Measurements from ENCODE around the gene EFCAB6.

The EFCAB6 gene

DNA sequence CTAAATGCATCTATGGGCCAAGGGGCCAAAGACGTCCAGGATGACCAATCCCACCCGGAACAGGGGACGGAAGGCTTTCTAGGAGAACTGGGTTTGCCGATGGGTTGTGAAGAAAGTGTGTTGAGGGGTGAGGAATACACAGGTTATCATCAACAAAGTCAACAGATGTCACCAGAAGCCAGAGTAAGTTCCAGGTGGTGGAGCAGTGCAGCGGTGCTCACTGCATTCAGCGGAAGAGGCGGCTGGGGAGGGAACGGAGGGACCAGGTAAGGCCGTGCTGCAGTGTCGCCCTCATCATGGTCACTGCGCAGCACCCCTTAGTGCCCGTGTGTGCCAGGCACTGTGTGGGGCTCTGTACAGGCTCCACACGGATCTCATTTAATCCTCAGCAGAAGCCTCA, 176.0 kb downstream of the EFCAB6 start:
- TF ChIP-seq, protein P1, sequence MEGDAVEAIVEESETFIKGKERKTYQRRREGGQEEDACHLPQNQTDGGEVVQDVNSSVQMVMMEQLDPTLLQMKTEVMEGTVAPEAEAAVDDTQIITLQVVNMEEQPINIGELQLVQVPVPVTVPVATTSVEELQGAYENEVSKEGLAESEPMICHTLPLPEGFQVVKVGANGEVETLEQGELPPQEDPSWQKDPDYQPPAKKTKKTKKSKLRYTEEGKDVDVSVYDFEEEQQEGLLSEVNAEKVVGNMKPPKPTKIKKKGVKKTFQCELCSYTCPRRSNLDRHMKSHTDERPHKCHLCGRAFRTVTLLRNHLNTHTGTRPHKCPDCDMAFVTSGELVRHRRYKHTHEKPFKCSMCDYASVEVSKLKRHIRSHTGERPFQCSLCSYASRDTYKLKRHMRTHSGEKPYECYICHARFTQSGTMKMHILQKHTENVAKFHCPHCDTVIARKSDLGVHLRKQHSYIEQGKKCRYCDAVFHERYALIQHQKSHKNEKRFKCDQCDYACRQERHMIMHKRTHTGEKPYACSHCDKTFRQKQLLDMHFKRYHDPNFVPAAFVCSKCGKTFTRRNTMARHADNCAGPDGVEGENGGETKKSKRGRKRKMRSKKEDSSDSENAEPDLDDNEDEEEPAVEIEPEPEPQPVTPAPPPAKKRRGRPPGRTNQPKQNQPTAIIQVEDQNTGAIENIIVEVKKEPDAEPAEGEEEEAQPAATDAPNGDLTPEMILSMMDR (IDR thresholded peaks at IDR 0.05; ENCODE audit: unreplicated experiment in 3 of 3), result no peak
- H3K9me3 Mint-ChIP-seq, result peaks cover 23% of the 10 kb centered on the region
- H3K36me3 Mint-ChIP-seq (ENCODE audit: low read depth), result peaks cover 15% of the 10 kb centered on the region
- H3K27me3 Mint-ChIP-seq (ENCODE audit: low read depth), result peaks cover 6% of the 10 kb centered on the region
- no peak overlapping the region for H3K4me3 Mint-ChIP-seq
- no peak overlapping the region for H3K27ac Mint-ChIP-seq
- H3K4me1 Mint-ChIP-seq, result no peaks in the 10 kb centered on the region

DNA sequence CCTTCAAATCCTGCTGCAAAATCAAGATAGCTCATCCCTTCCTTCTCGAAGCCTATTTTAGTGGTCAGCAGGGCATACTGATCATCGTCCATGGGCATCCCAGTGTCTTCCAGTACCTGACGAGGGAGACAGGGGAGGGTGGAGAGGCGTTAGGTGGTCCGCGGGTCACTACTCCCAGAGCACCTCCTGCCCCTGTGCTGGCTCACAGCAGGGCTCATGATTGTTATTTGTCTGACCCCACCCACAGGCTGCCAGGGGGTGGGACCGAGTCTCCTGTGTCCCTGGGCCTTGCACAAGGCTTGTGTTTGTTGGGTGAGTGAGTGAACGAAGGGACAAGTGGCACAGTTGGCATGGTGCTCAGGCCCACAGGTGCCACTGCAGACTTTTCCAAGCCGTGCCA, 177.0 kb downstream of the EFCAB6 start:
- Mint-ChIP-seq H3K4me1 (no peaks in the 10 kb centered on the region), H3K36me3 (ENCODE audit: low read depth) (peaks cover 15% of the 10 kb centered on the region), H3K27me3 (ENCODE audit: low read depth) (peaks cover 6% of the 10 kb centered on the region), H3K27ac (no peak overlapping the region), H3K9me3 (peaks cover 18% of the 10 kb centered on the region), H3K4me3 (no peak overlapping the region)
- TF ChIP-seq, protein P1 (IDR thresholded peaks at IDR 0.05; ENCODE audit: unreplicated experiment in 3 of 3), result no peak

DNA sequence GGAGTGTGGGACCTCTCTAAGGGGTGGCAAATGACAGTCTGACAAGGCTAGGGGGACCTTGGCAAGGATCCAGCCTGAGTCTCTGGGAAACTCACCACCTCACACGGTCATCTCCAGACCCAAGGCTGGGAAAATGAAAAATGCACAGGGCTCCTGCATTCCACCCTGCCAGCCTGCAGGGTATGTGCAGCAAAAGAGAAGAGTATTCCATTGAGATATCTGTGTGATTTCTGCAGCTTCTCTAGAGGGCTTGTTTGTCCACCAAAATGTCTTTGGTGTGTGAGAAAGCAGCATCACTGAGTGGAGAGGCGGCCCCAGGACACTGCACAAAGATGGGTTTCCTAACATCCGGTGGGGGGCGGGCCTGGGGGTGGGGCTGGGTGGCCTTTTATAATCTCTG, 177.8 kb downstream of the EFCAB6 start:
- no peaks in the 10 kb centered on the region for H3K4me1 Mint-ChIP-seq
- TF ChIP-seq, protein P1 (IDR thresholded peaks at IDR 0.05; ENCODE audit: unreplicated experiment in 3 of 3), result no peak
- H3K9me3 Mint-ChIP-seq, result peaks cover 11% of the 10 kb centered on the region

DNA sequence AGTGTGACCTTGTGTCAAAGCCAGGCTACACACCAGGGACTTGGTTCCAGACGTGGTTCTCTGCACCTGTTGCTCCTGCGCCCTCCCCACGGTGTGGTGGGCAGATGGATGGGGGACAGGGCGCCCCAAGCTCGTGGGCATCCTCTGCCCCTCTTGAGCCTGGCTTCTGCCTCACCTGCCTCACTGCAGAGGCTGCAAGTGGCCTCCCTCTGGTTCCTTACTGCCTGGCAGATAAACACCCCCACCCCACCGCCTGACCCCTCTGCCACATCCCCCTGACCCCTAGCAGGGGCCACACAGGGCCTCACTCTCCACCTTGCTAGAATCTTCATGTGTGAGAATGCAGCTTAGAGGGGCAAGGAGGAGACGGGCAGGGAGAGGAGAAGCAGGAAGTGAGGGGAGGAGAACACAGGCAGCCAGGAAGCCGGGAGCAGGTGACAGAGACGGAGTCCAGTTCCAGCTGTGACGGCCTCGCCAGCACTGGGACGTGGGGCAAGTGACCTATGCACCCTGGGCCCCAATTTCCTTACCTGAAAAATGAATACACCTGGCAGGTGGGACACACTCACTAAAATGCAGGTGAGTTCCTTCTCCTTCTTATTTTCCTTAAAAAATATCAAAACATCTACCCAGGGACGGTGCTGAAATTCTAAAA, 178.3 kb downstream of the EFCAB6 start:
- TF ChIP-seq, protein P1 (IDR thresholded peaks at IDR 0.05; ENCODE audit: unreplicated experiment in 3 of 3), result no peak
- H3K4me1 Mint-ChIP-seq, result no peaks in the 10 kb centered on the region
- H3K27ac Mint-ChIP-seq, result no peak overlapping the region
- H3K36me3 Mint-ChIP-seq (ENCODE audit: low read depth), result peaks cover 8% of the 10 kb centered on the region
- peaks cover 7% of the 10 kb centered on the region for H3K27me3 Mint-ChIP-seq (ENCODE audit: low read depth)
- no peak overlapping the region for H3K4me3 Mint-ChIP-seq
- H3K9me3 Mint-ChIP-seq, result peaks cover 7% of the 10 kb centered on the region

More for the DNA sequence above, 177.8 kb downstream of the EFCAB6 start:
- H3K27ac Mint-ChIP-seq, result no peak overlapping the region
- peaks cover 9% of the 10 kb centered on the region for H3K36me3 Mint-ChIP-seq (ENCODE audit: low read depth)
- no peak overlapping the region for H3K4me3 Mint-ChIP-seq
- peaks cover 6% of the 10 kb centered on the region for H3K27me3 Mint-ChIP-seq (ENCODE audit: low read depth)

DNA sequence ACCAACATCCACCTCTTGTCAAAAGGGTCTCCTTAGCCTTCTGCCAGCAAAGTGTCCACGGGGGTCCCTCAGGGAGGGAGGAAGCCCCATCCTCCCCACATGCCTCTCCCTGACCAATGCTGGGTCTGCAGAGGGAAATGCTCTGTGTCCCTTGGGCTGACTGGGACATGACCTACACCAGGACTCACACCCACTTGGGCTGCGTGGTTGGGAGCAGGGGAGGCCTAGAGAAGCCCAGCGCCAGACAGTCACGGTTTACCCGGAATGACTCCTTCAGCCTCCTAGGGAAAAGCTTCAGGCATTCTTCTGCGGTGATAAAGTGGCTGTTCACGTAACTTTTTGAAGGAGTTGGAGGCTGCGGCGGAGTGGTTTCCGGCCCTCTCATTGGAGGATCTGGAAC, 180.3 kb downstream of the EFCAB6 start:
- no peaks in the 10 kb centered on the region for H3K9me3 Mint-ChIP-seq
- H3K27ac Mint-ChIP-seq, result no peak overlapping the region
- H3K4me3 Mint-ChIP-seq, result no peak overlapping the region
- peaks cover 3% of the 10 kb centered on the region for H3K36me3 Mint-ChIP-seq (ENCODE audit: low read depth)
- TF ChIP-seq, protein P1 (IDR thresholded peaks at IDR 0.05; ENCODE audit: unreplicated experiment in 3 of 3), result no peak
- peaks cover 16% of the 10 kb centered on the region for H3K27me3 Mint-ChIP-seq (ENCODE audit: low read depth)
- no peaks in the 10 kb centered on the region for H3K4me1 Mint-ChIP-seq

DNA sequence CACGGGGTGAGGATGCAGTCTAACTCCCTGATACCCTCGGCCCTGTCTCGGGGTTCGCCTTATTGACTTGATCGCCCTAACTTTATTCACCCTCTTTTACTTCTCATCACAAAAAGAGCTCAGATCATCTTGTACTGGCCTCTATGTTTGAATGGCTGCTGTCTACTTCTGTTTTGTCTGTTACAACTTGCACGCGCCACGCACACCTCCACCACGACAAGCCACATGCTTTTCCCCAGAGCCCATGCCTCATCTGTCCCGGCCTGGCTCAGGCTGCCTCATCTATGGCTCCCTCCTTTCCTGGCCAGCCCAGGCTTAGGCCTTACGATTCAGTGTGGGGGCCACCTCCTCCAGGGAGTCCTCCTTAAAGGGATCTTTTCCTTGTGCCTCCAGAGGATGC, 180.9 kb downstream of the EFCAB6 start:
- TF ChIP-seq, protein P1 (IDR thresholded peaks at IDR 0.05; ENCODE audit: unreplicated experiment in 3 of 3), result no peak
- Mint-ChIP-seq H3K4me1 (no peaks in the 10 kb centered on the region), H3K27ac (no peak overlapping the region), H3K27me3 (ENCODE audit: low read depth) (peaks cover 16% of the 10 kb centered on the region), H3K4me3 (no peak overlapping the region), H3K36me3 (ENCODE audit: low read depth) (peaks cover 3% of the 10 kb centered on the region), H3K9me3 (no peaks in the 10 kb centered on the region)
